Measurements from ENCODE around the gene SLC5A6. TPM values are rescaled to one million over a fixed set of nuclear protein-coding genes. Genes with fewer than 3 reads are reported as not detected.

SLC5A6 gene
- polyA plus RNA-seq, 2 of the 4 experiments (the other 2 are of a cell fraction) = 82.7 to 86.7 TPM

DNA sequence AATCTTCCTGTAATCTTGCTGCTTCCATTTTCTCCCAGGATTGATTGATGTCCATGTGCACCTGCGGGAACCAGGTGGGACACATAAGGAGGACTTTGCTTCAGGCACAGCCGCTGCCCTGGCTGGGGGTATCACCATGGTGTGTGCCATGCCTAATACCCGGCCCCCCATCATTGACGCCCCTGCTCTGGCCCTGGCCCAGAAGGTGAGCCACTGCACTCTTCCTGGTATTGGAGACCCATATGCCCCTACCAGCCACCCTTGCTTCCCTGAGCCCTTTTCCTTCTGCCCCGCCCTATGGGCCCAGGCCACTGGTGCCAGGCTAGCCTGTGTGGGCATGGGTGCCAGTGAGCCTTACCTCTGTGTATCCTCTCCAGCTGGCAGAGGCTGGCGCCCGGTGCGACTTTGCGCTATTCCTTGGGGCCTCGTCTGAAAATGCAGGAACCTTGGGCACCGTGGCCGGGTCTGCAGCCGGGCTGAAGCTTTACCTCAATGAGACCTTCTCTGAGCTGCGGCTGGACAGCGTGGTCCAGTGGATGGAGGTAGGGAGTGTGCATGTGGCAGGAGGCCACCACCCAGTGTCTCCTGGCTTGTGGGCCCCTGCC lies 25.4 kb upstream of the SLC5A6 start:
- Histone ChIP-seq H3K4me2 (no peak overlapping the region), H3K4me1 (no peaks in the 10 kb centered on the region), H3K4me3 (no peak overlapping the region), H3K27ac (no peak overlapping the region), H3K9me3 (no peaks in the 10 kb centered on the region)
- ChIA-PET CTCF (interaction anchor here (0.8 to 5.6 kb wide), 8 partner anchors 9 to 140 kb away, joined by 3 to 45 read pairs (median 6); no protein-coding TSS in a partner anchor), POLR2A (no interaction called here)
- WGBS (ENCODE audit: missing lambda C conversion rate) = 98% methylated on average over 14 of the region's 15 CpGs
- ATAC-seq (no peak), FAIRE-seq (no peak), DNase-seq (ENCODE audit: low read depth in 1 of 2, low spot score in 1 of 2) (no peak)
- no peak for TF ChIP-seq EHF (CRISPR knock-in tag; IDR thresholded peaks at IDR 0.05)
- TF ChIP-seq CHD4 (IDR thresholded peaks at IDR 0.05; ENCODE audit: borderline replicate concordance) = no peak
- TF ChIP-seq ESRRA (IDR thresholded peaks at IDR 0.05; ENCODE audit: borderline replicate concordance, low read length) = no peak
- no peak for TF ChIP-seq SMC3 (IDR thresholded peaks at IDR 0.05)
- no peak for TF ChIP-seq ZC3H11A (IDR thresholded peaks at IDR 0.05)
- no peak for TF ChIP-seq RAD21 (conservative IDR thresholded peaks at IDR 0.05 in 1 of 2, IDR thresholded peaks at IDR 0.05 in 1 of 2)
- no peak for TF ChIP-seq TP53 (CRISPR knock-in tag; IDR thresholded peaks at IDR 0.05)
- TF ChIP-seq, protein P1, sequence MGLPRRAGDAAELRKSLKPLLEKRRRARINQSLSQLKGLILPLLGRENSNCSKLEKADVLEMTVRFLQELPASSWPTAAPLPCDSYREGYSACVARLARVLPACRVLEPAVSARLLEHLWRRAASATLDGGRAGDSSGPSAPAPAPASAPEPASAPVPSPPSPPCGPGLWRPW (IDR thresholded peaks at IDR 0.05) = no peak
- no peak for TF ChIP-seq EHMT2 (IDR thresholded peaks at IDR 0.05; ENCODE audit: low read depth)
- TF ChIP-seq, protein P2, sequence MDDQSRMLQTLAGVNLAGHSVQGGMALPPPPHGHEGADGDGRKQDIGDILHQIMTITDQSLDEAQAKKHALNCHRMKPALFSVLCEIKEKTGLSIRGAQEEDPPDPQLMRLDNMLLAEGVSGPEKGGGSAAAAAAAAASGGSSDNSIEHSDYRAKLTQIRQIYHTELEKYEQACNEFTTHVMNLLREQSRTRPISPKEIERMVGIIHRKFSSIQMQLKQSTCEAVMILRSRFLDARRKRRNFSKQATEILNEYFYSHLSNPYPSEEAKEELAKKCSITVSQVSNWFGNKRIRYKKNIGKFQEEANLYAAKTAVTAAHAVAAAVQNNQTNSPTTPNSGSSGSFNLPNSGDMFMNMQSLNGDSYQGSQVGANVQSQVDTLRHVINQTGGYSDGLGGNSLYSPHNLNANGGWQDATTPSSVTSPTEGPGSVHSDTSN (IDR thresholded peaks at IDR 0.05) = no peak
- no peak for TF ChIP-seq ZFP36 (IDR thresholded peaks at IDR 0.05; ENCODE audit: borderline replicate concordance, partially characterized antibody)
- TF ChIP-seq POLR2A (IDR thresholded peaks at IDR 0.05; ENCODE audit: low read length) = no peak
- TF ChIP-seq, protein P3, sequence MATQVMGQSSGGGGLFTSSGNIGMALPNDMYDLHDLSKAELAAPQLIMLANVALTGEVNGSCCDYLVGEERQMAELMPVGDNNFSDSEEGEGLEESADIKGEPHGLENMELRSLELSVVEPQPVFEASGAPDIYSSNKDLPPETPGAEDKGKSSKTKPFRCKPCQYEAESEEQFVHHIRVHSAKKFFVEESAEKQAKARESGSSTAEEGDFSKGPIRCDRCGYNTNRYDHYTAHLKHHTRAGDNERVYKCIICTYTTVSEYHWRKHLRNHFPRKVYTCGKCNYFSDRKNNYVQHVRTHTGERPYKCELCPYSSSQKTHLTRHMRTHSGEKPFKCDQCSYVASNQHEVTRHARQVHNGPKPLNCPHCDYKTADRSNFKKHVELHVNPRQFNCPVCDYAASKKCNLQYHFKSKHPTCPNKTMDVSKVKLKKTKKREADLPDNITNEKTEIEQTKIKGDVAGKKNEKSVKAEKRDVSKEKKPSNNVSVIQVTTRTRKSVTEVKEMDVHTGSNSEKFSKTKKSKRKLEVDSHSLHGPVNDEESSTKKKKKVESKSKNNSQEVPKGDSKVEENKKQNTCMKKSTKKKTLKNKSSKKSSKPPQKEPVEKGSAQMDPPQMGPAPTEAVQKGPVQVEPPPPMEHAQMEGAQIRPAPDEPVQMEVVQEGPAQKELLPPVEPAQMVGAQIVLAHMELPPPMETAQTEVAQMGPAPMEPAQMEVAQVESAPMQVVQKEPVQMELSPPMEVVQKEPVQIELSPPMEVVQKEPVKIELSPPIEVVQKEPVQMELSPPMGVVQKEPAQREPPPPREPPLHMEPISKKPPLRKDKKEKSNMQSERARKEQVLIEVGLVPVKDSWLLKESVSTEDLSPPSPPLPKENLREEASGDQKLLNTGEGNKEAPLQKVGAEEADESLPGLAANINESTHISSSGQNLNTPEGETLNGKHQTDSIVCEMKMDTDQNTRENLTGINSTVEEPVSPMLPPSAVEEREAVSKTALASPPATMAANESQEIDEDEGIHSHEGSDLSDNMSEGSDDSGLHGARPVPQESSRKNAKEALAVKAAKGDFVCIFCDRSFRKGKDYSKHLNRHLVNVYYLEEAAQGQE (IDR thresholded peaks at IDR 0.05) = no peak
- no peak for TF ChIP-seq ZNF302 (CRISPR knock-in tag; IDR thresholded peaks at IDR 0.05)

DNA sequence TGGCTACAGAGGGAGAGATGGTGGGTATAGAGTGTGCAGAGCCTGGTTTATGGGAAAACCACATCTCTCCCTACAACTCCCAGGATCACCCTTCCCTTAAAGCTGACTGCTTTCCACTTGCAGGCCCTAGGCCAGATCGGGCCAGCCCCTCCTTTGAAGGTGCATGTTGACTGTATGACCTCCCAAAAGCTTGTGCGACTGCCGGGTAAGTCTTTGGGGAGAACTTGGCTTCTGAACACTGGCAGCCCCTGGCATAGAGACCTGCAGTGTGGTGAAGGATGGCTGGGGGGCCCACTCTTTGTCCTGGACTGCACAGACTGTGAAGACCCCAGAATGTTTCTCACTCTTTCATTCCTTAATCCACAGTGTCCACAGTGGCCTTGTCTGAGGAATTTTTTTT lies 24.6 kb upstream of the SLC5A6 start:
- H3K4me1 ChIP-seq = no peaks in the 10 kb centered on the region
- H3K4me3 ChIP-seq = no peak overlapping the region
- ATAC-seq = no peak; a peak in 1 of 6 replicates
- WGBS (ENCODE audit: missing lambda C conversion rate) = 80% methylated on average over 3 of the region's 3 CpGs
- H3K4me2 ChIP-seq = no peak overlapping the region
- ChIA-PET POLR2A (interaction anchor here (0.5 kb wide), 1 partner anchor 45 kb away, joined by 3 read pairs; no protein-coding TSS in a partner anchor), CTCF (interaction anchor here (0.9 to 2.7 kb wide), 5 partner anchors 11 to 66 kb away, joined by 3 to 9 read pairs (median 8); no protein-coding TSS in a partner anchor)
- H3K27ac ChIP-seq = no peak overlapping the region
- no peaks in the 10 kb centered on the region for H3K9me3 ChIP-seq
- FAIRE-seq = no peak
- TF ChIP-seq, protein P4, sequence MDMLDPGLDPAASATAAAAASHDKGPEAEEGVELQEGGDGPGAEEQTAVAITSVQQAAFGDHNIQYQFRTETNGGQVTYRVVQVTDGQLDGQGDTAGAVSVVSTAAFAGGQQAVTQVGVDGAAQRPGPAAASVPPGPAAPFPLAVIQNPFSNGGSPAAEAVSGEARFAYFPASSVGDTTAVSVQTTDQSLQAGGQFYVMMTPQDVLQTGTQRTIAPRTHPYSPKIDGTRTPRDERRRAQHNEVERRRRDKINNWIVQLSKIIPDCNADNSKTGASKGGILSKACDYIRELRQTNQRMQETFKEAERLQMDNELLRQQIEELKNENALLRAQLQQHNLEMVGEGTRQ (IDR thresholded peaks at IDR 0.05) = no peak
- TF ChIP-seq, protein P3 (IDR thresholded peaks at IDR 0.05) = no peak
- TF ChIP-seq CHD2 (IDR thresholded peaks at IDR 0.05; ENCODE audit: low read length, partially characterized antibody) = no peak
- DNase-seq (ENCODE audit: low read depth in 1 of 2, low spot score in 1 of 2) = no peak
